ENCODE results near the gene BFAR.
"Not testable (repeated sequence)": the region's sequence is repeated elsewhere in the genome, so short reads cannot be mapped to it uniquely, and the experiment has no call there.

The BFAR gene

GRCh38 chr16:14702672-14703071, 69.9 kb downstream of the BFAR start:
- not testable (repeated sequence) for DNase-seq

- not testable (repeated sequence) for DNase-seq
Measured at GRCh38 chr16:14703156-14704011, 70.6 kb downstream of the BFAR start, which contains the start of gene NPIPA3. Gene NPIPA3, plus strand, starts transcription at chr16:14703411. Its CDS starts 5,533 bp downstream, at chr16:14708944.

Data from NCI-H1105 (cell line).